SH-SY5Y (cell line): ENCODE measurements around the gene ATIC.

ENCODE experiments used
- GATA2 ChIP-seq: IDR thresholded peaks from 2 replicates; pipeline ENCODE4 v1.6.1; 2011; ENCODE audit warnings: mild to moderate bottlenecking, low read depth, low read length
- GATA3 ChIP-seq: IDR thresholded peaks from 2 replicates; pipeline ENCODE4 v1.6.1; 2011; ENCODE audit warnings: low read depth, mild to moderate bottlenecking, low read length, moderate library complexity

DNA sequence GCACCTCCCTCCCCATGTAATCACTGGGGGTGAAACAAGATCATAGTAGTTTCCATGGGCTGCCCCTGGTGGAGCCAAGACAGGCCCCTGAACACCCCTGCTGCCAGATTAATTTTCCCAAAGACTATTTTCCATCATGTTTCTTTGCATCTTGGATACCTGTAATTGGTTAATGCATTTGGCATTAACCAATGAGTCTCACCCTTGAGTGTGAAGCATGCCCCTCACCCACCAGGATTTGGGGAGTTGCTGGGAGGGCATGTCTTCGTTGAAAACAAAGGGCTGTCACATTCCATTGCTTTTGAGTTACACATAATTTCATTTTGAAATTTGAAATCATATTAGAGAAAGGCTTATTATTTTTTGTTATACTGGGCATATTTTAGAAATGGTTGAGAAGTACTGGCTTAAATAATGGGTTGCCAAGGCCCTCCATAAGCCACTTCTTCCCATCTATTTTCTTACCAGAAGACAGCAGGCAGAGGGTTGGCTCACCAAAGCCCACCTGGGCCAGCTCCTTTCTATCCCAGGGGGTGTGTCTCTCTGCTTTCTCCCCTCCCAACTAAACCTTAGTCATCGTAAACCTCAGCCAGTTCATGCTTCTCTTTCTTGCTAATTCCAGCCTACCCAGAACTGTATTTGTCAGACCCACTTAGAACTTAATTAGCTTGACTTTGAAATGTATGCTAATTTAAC lies 51.8 kb downstream of the ATIC start:
- TF ChIP-seq GATA2 (no peak), GATA3 (no peak)
